GM18858 (cell line): ENCODE measurements around the gene EDC3.
A peak's percentile ranks its signal among the peaks of the same experiment; 100 is the strongest.

Experiments used
- ATAC-seq: cut with Tn5 transposase; IDR thresholded peaks from one replicate; pipeline ENCODE4 v1.9.1; 2021; ENCODE audit not compliant: unreplicated experiment

Gene EDC3

GRCh38 chr15:74626752-74627692 lies 68.8 kb downstream of the EDC3 start:
- ATAC-seq = peak; percentile 45

- ATAC-seq = no peak
Measured at GRCh38 chr15:74626336-74626735, 69.5 kb downstream of the EDC3 start.

GRCh38 chr15:74625693-74626092 lies 70.1 kb downstream of the EDC3 start:
- no peak for ATAC-seq

- no peak for ATAC-seq
Measured at GRCh38 chr15:74624020-74624602, 71.7 kb downstream of the EDC3 start.

- no peak for ATAC-seq
Measured at GRCh38 chr15:74622758-74623157, 73.1 kb downstream of the EDC3 start.

GRCh38 chr15:74621936-74622335 lies 73.9 kb downstream of the EDC3 start:
- ATAC-seq = no peak

- no peak for ATAC-seq
Measured at GRCh38 chr15:74621546-74621920, 74.3 kb downstream of the EDC3 start.

- no peak for ATAC-seq
Measured at GRCh38 chr15:74620636-74621545, 74.9 kb downstream of the EDC3 start.

- ATAC-seq = no peak
Measured at GRCh38 chr15:74619916-74620635, 75.7 kb downstream of the EDC3 start.

GRCh38 chr15:74618841-74619596 lies 76.8 kb downstream of the EDC3 start:
- no peak for ATAC-seq

GRCh38 chr15:74616996-74617395 lies 78.8 kb downstream of the EDC3 start:
- ATAC-seq = no peak

GRCh38 chr15:74616366-74616939 lies 79.4 kb downstream of the EDC3 start:
- ATAC-seq = no peak

GRCh38 chr15:74615508-74616365 lies 80.1 kb downstream of the EDC3 start, which contains the start of gene CLK3:
CLK3 (plus strand) TSS chr15:74615836; CDS start chr15:74619197, 3,361 bp downstream.
- ATAC-seq = peak; percentile 73

- ATAC-seq = peak; percentile 2
Measured at GRCh38 chr15:74614744-74615507, 80.9 kb downstream of the EDC3 start.

GRCh38 chr15:74613953-74614743 lies 81.7 kb downstream of the EDC3 start:
- no peak for ATAC-seq

- ATAC-seq = no peak
Measured at GRCh38 chr15:74613089-74613952, 82.5 kb downstream of the EDC3 start.
